Measurements from ENCODE around the gene TRIM24.

- TF ChIP-seq, protein P1, sequence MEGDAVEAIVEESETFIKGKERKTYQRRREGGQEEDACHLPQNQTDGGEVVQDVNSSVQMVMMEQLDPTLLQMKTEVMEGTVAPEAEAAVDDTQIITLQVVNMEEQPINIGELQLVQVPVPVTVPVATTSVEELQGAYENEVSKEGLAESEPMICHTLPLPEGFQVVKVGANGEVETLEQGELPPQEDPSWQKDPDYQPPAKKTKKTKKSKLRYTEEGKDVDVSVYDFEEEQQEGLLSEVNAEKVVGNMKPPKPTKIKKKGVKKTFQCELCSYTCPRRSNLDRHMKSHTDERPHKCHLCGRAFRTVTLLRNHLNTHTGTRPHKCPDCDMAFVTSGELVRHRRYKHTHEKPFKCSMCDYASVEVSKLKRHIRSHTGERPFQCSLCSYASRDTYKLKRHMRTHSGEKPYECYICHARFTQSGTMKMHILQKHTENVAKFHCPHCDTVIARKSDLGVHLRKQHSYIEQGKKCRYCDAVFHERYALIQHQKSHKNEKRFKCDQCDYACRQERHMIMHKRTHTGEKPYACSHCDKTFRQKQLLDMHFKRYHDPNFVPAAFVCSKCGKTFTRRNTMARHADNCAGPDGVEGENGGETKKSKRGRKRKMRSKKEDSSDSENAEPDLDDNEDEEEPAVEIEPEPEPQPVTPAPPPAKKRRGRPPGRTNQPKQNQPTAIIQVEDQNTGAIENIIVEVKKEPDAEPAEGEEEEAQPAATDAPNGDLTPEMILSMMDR (IDR thresholded peaks at IDR 0.05 in 8 of 11, conservative IDR thresholded peaks at IDR 0.05 in 3 of 11), result no peak
- no peak for TF ChIP-seq POLR2A (IDR thresholded peaks at IDR 0.05)
These were observed 121.0 kb downstream of the TRIM24 start for GRCh38 chr7:138581065-138581464.

Data from spleen (tissue), 7 donors.